GM18508 (cell line): ENCODE measurements around the gene MRPL54.
"Not testable (repeated sequence)": the region's sequence is repeated elsewhere in the genome, so short reads cannot be mapped to it uniquely, and the experiment has no call there.

Experiments
- ATAC-seq: cut with Tn5 transposase; IDR thresholded peaks from one replicate; pipeline ENCODE4 v1.9.1; 2021; ENCODE audit warnings: moderate number of reproducible peaks; ENCODE audit not compliant: insufficient read depth, unreplicated experiment

Gene MRPL54

GRCh38 chr19:3807131-3807480 is 44.6 kb downstream of the MRPL54 start:
- no peak for ATAC-seq

DNA sequence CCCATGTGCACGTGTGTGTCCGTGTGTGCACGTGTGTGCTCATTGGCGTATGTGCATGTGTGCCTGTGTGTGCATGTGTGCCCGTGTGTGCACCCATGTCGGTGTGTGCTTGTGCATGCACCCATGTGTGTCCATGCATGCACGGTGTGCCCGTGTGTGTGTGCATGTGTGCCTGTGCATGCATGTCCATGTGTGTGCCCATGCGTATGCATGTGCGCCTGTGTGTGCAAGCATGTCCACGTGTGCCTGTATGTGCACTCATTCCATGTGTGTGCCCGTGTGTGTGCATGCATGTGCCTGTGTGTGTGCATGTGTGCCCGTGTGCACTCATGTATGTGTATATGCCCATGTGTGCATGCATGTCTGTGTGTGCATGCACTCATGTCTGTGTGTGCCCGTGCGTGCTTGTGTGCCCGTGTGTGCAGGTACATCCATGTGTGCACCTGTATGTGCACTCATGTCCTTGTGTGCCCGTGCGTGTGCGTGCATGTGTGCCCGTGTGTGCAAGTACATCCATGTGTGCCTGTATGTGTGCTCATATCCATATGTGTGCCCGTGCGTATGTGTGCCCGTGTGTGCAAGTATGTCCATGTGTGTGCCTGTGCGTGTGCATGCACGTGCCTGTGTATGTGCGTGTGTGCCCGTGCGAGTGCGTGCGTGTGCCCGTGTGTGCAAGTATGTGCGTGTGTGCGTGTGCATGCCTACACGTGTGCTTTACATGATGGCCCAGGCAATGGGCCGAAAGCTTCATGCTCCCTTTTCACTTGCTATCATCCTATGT is 45.3 kb downstream of the MRPL54 start:
- no peak for ATAC-seq

- ATAC-seq, result no peak
These were observed 46.1 kb downstream of the MRPL54 start for GRCh38 chr19:3808420-3809143.

- ATAC-seq, result no peak
These were observed 47.6 kb downstream of the MRPL54 start for GRCh38 chr19:3809881-3810707.

DNA sequence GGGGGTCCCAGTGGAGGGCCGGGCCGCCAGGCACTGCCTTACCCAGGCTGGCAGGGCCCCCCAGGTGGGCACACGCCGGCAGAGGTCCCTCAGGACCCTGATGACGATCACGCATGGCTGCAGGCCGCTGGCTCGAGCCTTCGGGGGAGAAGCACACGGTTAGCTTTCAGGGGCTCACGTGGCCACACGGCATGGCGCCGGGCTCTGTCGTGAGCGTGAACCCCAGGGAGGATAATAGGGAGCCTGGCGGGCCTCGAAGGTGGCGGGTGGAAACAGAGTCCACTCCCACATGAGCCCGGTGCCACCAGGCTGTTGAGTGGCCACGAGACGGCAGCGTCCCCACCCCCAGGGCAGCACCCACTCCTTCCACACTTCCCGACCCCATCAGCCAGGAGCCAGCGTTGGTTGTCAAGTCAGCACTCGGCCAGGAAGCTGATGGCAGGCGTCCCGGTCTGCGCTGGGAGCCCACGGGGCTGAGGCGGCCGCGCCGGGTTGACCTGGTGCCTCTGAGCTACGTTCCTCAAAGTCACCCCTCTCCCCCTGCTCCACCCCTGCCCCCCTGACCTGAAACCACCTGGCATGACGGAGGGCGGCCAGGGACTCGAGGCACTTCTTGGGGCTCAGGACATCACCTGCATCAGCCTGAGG is 48.4 kb downstream of the MRPL54 start:
- no peak for ATAC-seq

- ATAC-seq, result no peak
These were observed 51.3 kb downstream of the MRPL54 start for GRCh38 chr19:3813473-3814392.

- no peak for ATAC-seq
These were observed 52.2 kb downstream of the MRPL54 start for GRCh38 chr19:3814648-3815047.

GRCh38 chr19:3816148-3816547 is 53.7 kb downstream of the MRPL54 start:
- not testable (repeated sequence) for ATAC-seq

- ATAC-seq, result no peak
These were observed 54.2 kb downstream of the MRPL54 start for GRCh38 chr19:3816566-3817218.
